ENCODE results near the gene LIX1L.

The LIX1L gene

GRCh38 chr1:145972580-145972979 is 14.8 kb upstream of the LIX1L start:
- no peak for TF ChIP-seq OSR1 (CRISPR knock-in tag; IDR thresholded peaks at IDR 0.05)
- TF ChIP-seq CSRNP3 (CRISPR knock-in tag; IDR thresholded peaks at IDR 0.05), result no peak
- no peak for TF ChIP-seq ZNF8 (CRISPR knock-in tag; IDR thresholded peaks at IDR 0.05)
- no peak for ATAC-seq

- TF ChIP-seq ZC3H10 (CRISPR knock-in tag; IDR thresholded peaks at IDR 0.05) (no peak), ZNF70 (CRISPR knock-in tag; IDR thresholded peaks at IDR 0.05) (no peak), ZFP30 (CRISPR knock-in tag; IDR thresholded peaks at IDR 0.05) (no peak), GLIS3 (CRISPR knock-in tag; IDR thresholded peaks at IDR 0.05) (no peak), OSR1 (CRISPR knock-in tag; IDR thresholded peaks at IDR 0.05) (no peak), BACH2 (CRISPR knock-in tag; IDR thresholded peaks at IDR 0.05; ENCODE audit: borderline replicate concordance) (no peak), ZNF8 (CRISPR knock-in tag; IDR thresholded peaks at IDR 0.05) (no peak), PATZ1 (CRISPR knock-in tag; IDR thresholded peaks at IDR 0.05; ENCODE audit: borderline replicate concordance) (no peak), ESRRG (CRISPR knock-in tag; IDR thresholded peaks at IDR 0.05) (no peak), CREB5 (CRISPR knock-in tag; IDR thresholded peaks at IDR 0.05; ENCODE audit: low read depth) (no peak), ISL1 (CRISPR knock-in tag; IDR thresholded peaks at IDR 0.05) (no peak), ZFP3 (CRISPR knock-in tag; IDR thresholded peaks at IDR 0.05) (no peak), CSDC2 (CRISPR knock-in tag; IDR thresholded peaks at IDR 0.05) (no peak), SNAI2 (CRISPR knock-in tag; IDR thresholded peaks at IDR 0.05) (no peak), ARNTL (CRISPR knock-in tag; IDR thresholded peaks at IDR 0.05; ENCODE audit: borderline replicate concordance, low read depth) (no peak), TCF4 (CRISPR knock-in tag; IDR thresholded peaks at IDR 0.05; ENCODE audit: borderline replicate concordance) (no peak), PPARA (CRISPR knock-in tag; IDR thresholded peaks at IDR 0.05; ENCODE audit: borderline replicate concordance) (no peak), RARB (CRISPR knock-in tag; IDR thresholded peaks at IDR 0.05) (no peak), POU6F1 (CRISPR knock-in tag; IDR thresholded peaks at IDR 0.05; ENCODE audit: borderline replicate concordance, low read depth) (no peak)
- no peak for ATAC-seq
These were observed 9.5 kb upstream of the LIX1L start for GRCh38 chr1:145967288-145967687.

GRCh38 chr1:145965119-145965744 is 7.4 kb upstream of the LIX1L start:
- ATAC-seq, result no peak
- TF ChIP-seq ZNF565 (CRISPR knock-in tag; conservative IDR thresholded peaks at IDR 0.05; ENCODE audit: low read depth) (no peak), POU6F1 (CRISPR knock-in tag; IDR thresholded peaks at IDR 0.05; ENCODE audit: borderline replicate concordance, low read depth) (no peak), BACH2 (CRISPR knock-in tag; IDR thresholded peaks at IDR 0.05; ENCODE audit: borderline replicate concordance) (no peak), PPARA (CRISPR knock-in tag; IDR thresholded peaks at IDR 0.05; ENCODE audit: borderline replicate concordance) (no peak), SNAI2 (CRISPR knock-in tag; IDR thresholded peaks at IDR 0.05) (no peak), TOX (CRISPR knock-in tag; IDR thresholded peaks at IDR 0.05; ENCODE audit: borderline replicate concordance) (no peak), CREB5 (CRISPR knock-in tag; IDR thresholded peaks at IDR 0.05; ENCODE audit: low read depth) (no peak), ARNTL (CRISPR knock-in tag; IDR thresholded peaks at IDR 0.05; ENCODE audit: borderline replicate concordance, low read depth) (no peak), CSDC2 (CRISPR knock-in tag; IDR thresholded peaks at IDR 0.05) (no peak), ZC3H10 (CRISPR knock-in tag; IDR thresholded peaks at IDR 0.05) (no peak), ISL1 (CRISPR knock-in tag; IDR thresholded peaks at IDR 0.05) (no peak), ZNF70 (CRISPR knock-in tag; IDR thresholded peaks at IDR 0.05) (no peak), ESRRG (CRISPR knock-in tag; IDR thresholded peaks at IDR 0.05) (no peak), TCF4 (CRISPR knock-in tag; IDR thresholded peaks at IDR 0.05; ENCODE audit: borderline replicate concordance) (no peak), PATZ1 (CRISPR knock-in tag; IDR thresholded peaks at IDR 0.05; ENCODE audit: borderline replicate concordance) (no peak), CSRNP3 (CRISPR knock-in tag; IDR thresholded peaks at IDR 0.05) (no peak)

Data from SK-N-SH treated with all-trans-retinoic acid at 6 μM for 48 hours (cell line).